Measurements from ENCODE around the gene ABCA4.

ABCA4 gene

GRCh38 chr1:94101613-94102525 is 19.1 kb downstream of the ABCA4 start:
- no peak overlapping the region for H3K4me3 ChIP-seq (ENCODE audit: low read depth, low read length)
- no peak for DNase-seq
- no peaks in the 10 kb centered on the region for H3K36me3 ChIP-seq (replicated peaks)
- TF ChIP-seq CTCF (IDR thresholded peaks at IDR 0.05; ENCODE audit: low read depth, low read length, missing control alignments): no peak
- in situ Hi-C loops (cut with HindIII; ENCODE audit: low pct_ligation_motif_present, low sequenced_read_pairs): no loop called here
- no peak overlapping the region for H3K27ac ChIP-seq
- no peaks in the 10 kb centered on the region for H3K27me3 ChIP-seq (replicated peaks)

GRCh38 chr1:94100785-94101612 is 19.9 kb downstream of the ABCA4 start:
- H3K27ac ChIP-seq: no peak overlapping the region
- DNase-seq: no peak
- no peaks in the 10 kb centered on the region for H3K27me3 ChIP-seq (replicated peaks)
- H3K4me3 ChIP-seq (ENCODE audit: low read depth, low read length): no peak overlapping the region
- H3K36me3 ChIP-seq (replicated peaks): no peaks in the 10 kb centered on the region
- in situ Hi-C loops (cut with HindIII; ENCODE audit: low pct_ligation_motif_present, low sequenced_read_pairs): no loop called here
- TF ChIP-seq CTCF (IDR thresholded peaks at IDR 0.05; ENCODE audit: low read depth, low read length, missing control alignments): no peak

GRCh38 chr1:94100129-94100784 is 20.7 kb downstream of the ABCA4 start:
- no peak for DNase-seq
- in situ Hi-C loops (cut with HindIII; ENCODE audit: low pct_ligation_motif_present, low sequenced_read_pairs): no loop called here
- Histone ChIP-seq H3K4me3 (ENCODE audit: low read depth, low read length) (no peak overlapping the region), H3K27me3 (replicated peaks) (no peaks in the 10 kb centered on the region), H3K36me3 (replicated peaks) (no peaks in the 10 kb centered on the region), H3K27ac (no peak overlapping the region)
- TF ChIP-seq CTCF (IDR thresholded peaks at IDR 0.05; ENCODE audit: low read depth, low read length, missing control alignments): no peak

- Histone ChIP-seq H3K4me3 (ENCODE audit: low read depth, low read length) (no peak overlapping the region), H3K27ac (no peak overlapping the region), H3K27me3 (replicated peaks) (no peaks in the 10 kb centered on the region), H3K36me3 (replicated peaks) (no peaks in the 10 kb centered on the region)
- in situ Hi-C loops (cut with HindIII; ENCODE audit: low pct_ligation_motif_present, low sequenced_read_pairs): no loop called here
- no peak for TF ChIP-seq CTCF (IDR thresholded peaks at IDR 0.05; ENCODE audit: low read depth, low read length, missing control alignments)
- no peak for DNase-seq
Measured at GRCh38 chr1:94099303-94099702, 21.6 kb downstream of the ABCA4 start.

- no peak overlapping the region for H3K27ac ChIP-seq
- in situ Hi-C loops (cut with HindIII; ENCODE audit: low pct_ligation_motif_present, low sequenced_read_pairs): no loop called here
- DNase-seq: no peak
- no peaks in the 10 kb centered on the region for H3K27me3 ChIP-seq (replicated peaks)
- H3K4me3 ChIP-seq (ENCODE audit: low read depth, low read length): no peak overlapping the region
- no peak for TF ChIP-seq CTCF (IDR thresholded peaks at IDR 0.05; ENCODE audit: low read depth, low read length, missing control alignments)
- no peaks in the 10 kb centered on the region for H3K36me3 ChIP-seq (replicated peaks)
Measured at GRCh38 chr1:94098585-94099111, 22.3 kb downstream of the ABCA4 start.
